Measurements from ENCODE around the gene DSCAML1. TPM values are rescaled to one million over a fixed set of nuclear protein-coding genes. Genes with fewer than 3 reads are reported as not detected.

Gene DSCAML1
- total and polyA plus RNA-seq, 8 donors: 0.08 to 2.9 (median 0.45) TPM

DNA sequence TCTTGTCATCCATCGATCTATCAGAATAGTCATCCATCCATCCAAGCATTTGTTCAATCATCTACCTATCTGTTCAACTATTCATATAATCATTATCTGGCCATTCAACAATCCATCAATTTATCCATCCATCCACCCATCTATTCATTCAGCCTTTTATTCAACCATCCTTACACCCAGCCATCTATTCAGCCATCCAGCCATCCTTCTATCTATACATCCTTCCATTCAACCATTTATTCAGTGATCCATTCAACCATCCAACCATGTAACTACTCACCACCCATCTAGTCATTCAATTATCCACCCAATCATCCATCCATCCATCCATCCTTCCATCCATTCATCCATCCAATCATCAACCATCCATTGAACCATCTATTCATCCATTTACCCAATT lies 362.5 kb downstream of the DSCAML1 start:
- intact Hi-C loops (cut with DNase I; ENCODE audit: low total_unique reads): no loop called here
- no peak overlapping the region for H3K4me3 ChIP-seq
- H3K4me1 ChIP-seq: no peaks in the 10 kb centered on the region
- TF ChIP-seq EP300 (IDR thresholded peaks at IDR 0.05) (no peak), POLR2A (IDR thresholded peaks at IDR 0.05) (no peak), POLR2AphosphoS5 (IDR thresholded peaks at IDR 0.05) (no peak)
- TF ChIP-seq, protein P1, sequence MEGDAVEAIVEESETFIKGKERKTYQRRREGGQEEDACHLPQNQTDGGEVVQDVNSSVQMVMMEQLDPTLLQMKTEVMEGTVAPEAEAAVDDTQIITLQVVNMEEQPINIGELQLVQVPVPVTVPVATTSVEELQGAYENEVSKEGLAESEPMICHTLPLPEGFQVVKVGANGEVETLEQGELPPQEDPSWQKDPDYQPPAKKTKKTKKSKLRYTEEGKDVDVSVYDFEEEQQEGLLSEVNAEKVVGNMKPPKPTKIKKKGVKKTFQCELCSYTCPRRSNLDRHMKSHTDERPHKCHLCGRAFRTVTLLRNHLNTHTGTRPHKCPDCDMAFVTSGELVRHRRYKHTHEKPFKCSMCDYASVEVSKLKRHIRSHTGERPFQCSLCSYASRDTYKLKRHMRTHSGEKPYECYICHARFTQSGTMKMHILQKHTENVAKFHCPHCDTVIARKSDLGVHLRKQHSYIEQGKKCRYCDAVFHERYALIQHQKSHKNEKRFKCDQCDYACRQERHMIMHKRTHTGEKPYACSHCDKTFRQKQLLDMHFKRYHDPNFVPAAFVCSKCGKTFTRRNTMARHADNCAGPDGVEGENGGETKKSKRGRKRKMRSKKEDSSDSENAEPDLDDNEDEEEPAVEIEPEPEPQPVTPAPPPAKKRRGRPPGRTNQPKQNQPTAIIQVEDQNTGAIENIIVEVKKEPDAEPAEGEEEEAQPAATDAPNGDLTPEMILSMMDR (IDR thresholded peaks at IDR 0.05): no peak
- WGBS, 5 donors: 94 to 100% (median 96%) methylated on average over 1 of the region's 1 CpG
- no peak overlapping the region for H3K27ac ChIP-seq
- peaks cover 0 to 18% (median 0%) of the 10 kb centered on the region in 3 donors for H3K27me3 ChIP-seq
- peaks cover 0 to 60% (median 4%) of the 10 kb centered on the region in 4 donors for H3K36me3 ChIP-seq
- DNase-seq: no peak
- H3K9me3 ChIP-seq: no peaks in the 10 kb centered on the region

DNA sequence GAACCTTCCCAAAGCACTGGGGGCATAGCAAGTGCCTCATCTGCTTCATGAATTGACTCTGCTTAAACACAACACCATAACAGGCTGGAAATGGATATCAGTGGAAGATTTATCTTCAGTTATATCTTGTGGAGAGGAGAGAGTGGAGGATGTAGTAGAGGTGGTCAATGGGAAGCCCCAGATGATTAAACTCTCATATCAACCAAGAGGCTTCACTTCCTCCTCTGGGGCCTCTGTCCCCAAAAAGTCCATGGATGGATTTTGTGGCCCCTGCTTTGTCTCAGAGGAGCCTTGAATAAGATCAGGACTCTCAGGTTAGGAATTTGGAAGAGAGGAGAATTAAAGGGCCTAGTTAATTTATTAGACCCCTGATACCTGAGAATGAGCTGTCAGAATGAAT lies 363.3 kb downstream of the DSCAML1 start:
- Histone ChIP-seq H3K27ac (no peak overlapping the region), H3K4me3 (no peak overlapping the region), H3K36me3 (peaks cover 0 to 60% (median 4%) of the 10 kb centered on the region in 4 donors), H3K9me3 (no peaks in the 10 kb centered on the region), H3K4me1 (no peaks in the 10 kb centered on the region), H3K27me3 (peaks cover 0 to 19% (median 0%) of the 10 kb centered on the region in 3 donors)
- no peak for DNase-seq
- TF ChIP-seq EP300 (IDR thresholded peaks at IDR 0.05) (no peak), POLR2AphosphoS5 (IDR thresholded peaks at IDR 0.05) (no peak), POLR2A (IDR thresholded peaks at IDR 0.05) (no peak)
- TF ChIP-seq, protein P1 (IDR thresholded peaks at IDR 0.05): no peak
- intact Hi-C loops (cut with DNase I; ENCODE audit: low total_unique reads): no loop called here

DNA sequence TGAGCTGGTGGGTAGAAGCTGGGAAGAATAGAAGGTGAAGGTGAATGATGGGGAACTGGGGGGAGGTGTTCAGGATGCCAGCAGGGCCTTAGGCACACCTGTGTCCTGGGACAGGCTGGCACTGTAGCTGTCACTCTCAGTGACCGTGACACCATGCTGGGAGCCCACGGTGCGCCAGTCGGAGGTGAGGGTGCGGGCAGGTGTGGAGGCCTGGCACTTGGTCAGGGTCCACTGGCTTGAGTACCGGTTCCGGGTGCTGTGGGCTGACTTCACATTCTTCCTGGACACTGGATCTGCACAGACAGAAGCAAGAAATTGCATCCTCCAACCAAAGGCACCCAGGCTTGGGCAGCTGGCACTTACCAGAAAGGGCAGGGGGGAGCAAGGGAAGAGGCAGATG lies 365.6 kb downstream of the DSCAML1 start:
- 87 to 98% (median 95%) methylated on average over 7 of the region's 7 CpGs for WGBS, 5 donors
- peaks cover 0 to 3% (median 2%) of the 10 kb centered on the region in 4 donors for H3K4me1 ChIP-seq
- H3K9me3 ChIP-seq: no peaks in the 10 kb centered on the region
- peaks cover 0 to 19% (median 0%) of the 10 kb centered on the region in 3 donors for H3K27me3 ChIP-seq
- H3K27ac ChIP-seq: no peak overlapping the region
- intact Hi-C loops (cut with DNase I; ENCODE audit: low total_unique reads): no loop called here
- H3K4me3 ChIP-seq: no peak overlapping the region
- no peak for DNase-seq
- no peak for TF ChIP-seq EP300 (IDR thresholded peaks at IDR 0.05)
- no peak for TF ChIP-seq POLR2AphosphoS5 (IDR thresholded peaks at IDR 0.05)
- TF ChIP-seq, protein P1 (IDR thresholded peaks at IDR 0.05): no peak
- TF ChIP-seq POLR2A (IDR thresholded peaks at IDR 0.05): no peak
- H3K36me3 ChIP-seq: peaks cover 0 to 48% (median 4%) of the 10 kb centered on the region in 4 donors

DNA sequence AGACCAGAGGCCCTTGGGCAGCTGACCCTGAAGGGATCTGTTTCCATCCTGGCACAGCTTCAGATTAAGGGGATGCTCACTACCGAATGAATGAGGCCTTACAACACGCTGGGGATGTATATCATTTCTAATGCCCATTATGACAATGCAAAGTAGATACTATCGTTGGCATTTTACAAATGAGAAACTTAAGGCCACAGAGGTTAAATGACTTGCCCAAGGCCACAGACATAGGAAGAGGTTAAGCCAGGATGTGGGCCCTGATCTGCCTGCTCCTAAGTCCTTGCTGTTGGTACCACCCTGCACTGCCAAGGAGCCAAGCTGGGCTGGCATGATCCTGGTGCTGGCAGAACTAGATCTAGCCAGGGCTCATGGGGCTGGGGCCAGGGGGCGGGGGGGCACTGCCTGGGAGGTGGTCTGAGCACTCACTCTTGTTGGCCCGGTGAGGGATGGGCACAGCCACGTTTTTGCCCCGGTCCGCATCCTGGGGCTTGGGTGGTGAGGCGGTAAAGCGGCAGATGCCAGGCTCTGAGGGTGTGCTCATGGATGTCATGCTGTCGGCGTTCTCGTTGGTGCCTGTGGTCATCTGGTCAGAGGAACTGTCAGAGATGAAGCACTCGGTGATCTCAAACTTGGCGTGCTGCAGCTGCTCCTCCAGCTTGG lies 366.6 kb downstream of the DSCAML1 start:
- Histone ChIP-seq H3K27ac (no peak overlapping the region), H3K27me3 (peaks cover 0 to 16% (median 0%) of the 10 kb centered on the region in 3 donors), H3K4me1 (peaks cover 0 to 9% (median 7%) of the 10 kb centered on the region in 4 donors), H3K9me3 (no peaks in the 10 kb centered on the region), H3K36me3 (peaks cover 0 to 39% (median 4%) of the 10 kb centered on the region in 4 donors), H3K4me3 (no peak overlapping the region)
- intact Hi-C loops (cut with DNase I; ENCODE audit: low total_unique reads): no loop called here
- WGBS, 5 donors: 85 to 89% (median 86%) methylated on average over 14 to 15 of the region's 15 CpGs
- TF ChIP-seq POLR2A (IDR thresholded peaks at IDR 0.05): no peak
- no peak for TF ChIP-seq EP300 (IDR thresholded peaks at IDR 0.05)
- no peak for TF ChIP-seq POLR2AphosphoS5 (IDR thresholded peaks at IDR 0.05)
- TF ChIP-seq, protein P1 (IDR thresholded peaks at IDR 0.05): no peak
- DNase-seq: no peak
